ENCODE results near the gene C1orf21. TPM values are rescaled to one million over a fixed set of nuclear protein-coding genes. Genes with fewer than 3 reads are reported as not detected.

C1orf21 gene
- total RNA-seq, 2 experiments from 2014 or later, result 2.6 to 6.1 TPM

- DNase-seq (no peak), ATAC-seq (no peak)
- no peaks in the 10 kb centered on the region for H3K4me1 Mint-ChIP-seq
- no peak overlapping the region for H3K27ac Mint-ChIP-seq
- no peaks in the 10 kb centered on the region for H3K36me3 Mint-ChIP-seq (ENCODE audit: low read depth)
- ChIA-PET CTCF (no interaction called here), POLR2A (no interaction called here)
- H3K9me3 Mint-ChIP-seq (ENCODE audit: low read depth), result no peaks in the 10 kb centered on the region
- H3K27me3 Mint-ChIP-seq, result peaks cover 2% of the 10 kb centered on the region
- intact Hi-C loops (cut with DNase I, micrococcal nuclease), result no loop called here
- H3K4me3 Mint-ChIP-seq, result no peak overlapping the region
Observed at GRCh38 chr1:184417916-184418315, 31.1 kb downstream of the C1orf21 start.

DNA sequence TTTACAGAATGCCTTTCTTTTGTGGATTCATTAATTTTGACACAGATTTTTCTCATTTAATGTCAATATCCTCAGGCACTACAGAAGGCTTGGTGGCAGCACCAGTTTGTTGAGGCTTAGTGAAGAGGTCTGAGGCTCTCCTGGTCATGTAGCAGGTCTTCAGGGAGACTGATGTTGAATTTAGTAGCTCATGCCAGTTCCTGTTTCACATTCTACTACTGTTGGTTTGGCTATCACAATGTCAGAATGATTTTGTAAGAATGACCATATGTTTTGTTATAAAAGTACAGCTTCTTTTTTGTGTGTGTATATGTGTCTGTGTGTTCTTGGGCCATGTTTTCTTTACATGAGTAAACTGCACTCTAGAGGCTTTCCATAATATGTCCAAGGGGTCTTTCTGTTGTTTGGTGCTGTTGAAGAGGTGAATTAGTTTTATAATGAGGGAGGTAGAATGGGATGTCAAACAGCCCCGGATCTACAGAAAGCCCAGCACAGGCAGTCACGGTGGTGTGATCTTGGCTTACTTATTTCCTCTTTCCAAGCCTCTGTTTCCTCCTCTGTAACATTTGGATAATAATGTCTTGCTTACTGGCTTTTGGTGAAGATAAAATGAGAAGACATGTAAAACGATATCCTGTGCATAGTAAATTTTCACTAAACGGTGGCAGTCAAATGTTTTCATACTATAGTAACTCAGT lies 32.0 kb downstream of the C1orf21 start:
- ChIA-PET POLR2A (no interaction called here), CTCF (no interaction called here)
- peaks cover 2% of the 10 kb centered on the region for H3K27me3 Mint-ChIP-seq
- intact Hi-C loops (cut with DNase I, micrococcal nuclease), result no loop called here
- H3K36me3 Mint-ChIP-seq (ENCODE audit: low read depth), result no peaks in the 10 kb centered on the region
- no peak overlapping the region for H3K4me3 Mint-ChIP-seq
- ATAC-seq, result no peak
- H3K27ac Mint-ChIP-seq, result no peak overlapping the region
- H3K4me1 Mint-ChIP-seq, result no peaks in the 10 kb centered on the region
- no peaks in the 10 kb centered on the region for H3K9me3 Mint-ChIP-seq (ENCODE audit: low read depth)
- DNase-seq, result no peak

DNA sequence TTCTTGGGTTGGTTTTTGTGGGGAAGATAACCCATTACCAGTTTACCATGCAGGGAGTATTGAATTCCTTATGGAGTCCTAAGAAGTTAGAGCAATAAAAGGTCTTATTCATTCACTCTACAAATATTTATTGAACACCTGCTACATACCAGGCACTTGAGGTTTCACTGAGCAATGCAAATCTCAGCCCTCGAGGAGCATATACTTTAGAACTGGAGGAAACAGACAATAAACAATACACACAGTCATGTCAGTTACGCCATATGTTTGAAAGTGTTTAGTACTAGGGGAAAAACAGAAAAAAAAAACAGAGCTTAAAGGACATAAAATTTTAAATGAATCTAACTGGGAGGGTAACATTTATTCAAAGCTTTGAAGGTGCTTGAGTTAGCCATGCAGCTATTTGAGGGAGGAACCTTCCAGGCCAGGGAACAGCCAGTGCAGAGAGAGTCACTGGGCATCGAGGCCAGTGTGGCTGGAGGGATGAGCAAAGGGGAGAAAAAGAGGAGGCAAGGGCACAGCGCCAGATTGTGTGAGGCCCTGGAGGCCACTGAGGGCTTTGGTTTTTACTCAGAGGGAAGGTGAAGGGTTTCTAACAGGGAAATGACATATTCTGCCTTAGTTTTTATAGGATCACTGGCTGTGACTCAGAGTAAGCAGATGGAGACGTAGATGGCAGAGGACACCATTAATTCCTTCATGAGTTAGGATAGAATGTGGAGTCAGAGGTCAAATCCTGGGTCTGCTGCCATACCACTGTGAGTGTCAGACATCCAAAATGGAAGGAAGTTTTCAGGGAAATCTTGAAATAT lies 32.7 kb downstream of the C1orf21 start:
- DNase-seq (no peak), ATAC-seq (no peak)
- no peak overlapping the region for H3K4me3 Mint-ChIP-seq
- H3K36me3 Mint-ChIP-seq (ENCODE audit: low read depth), result no peaks in the 10 kb centered on the region
- POLR2A ChIA-PET, result no interaction called here
- intact Hi-C loops (cut with DNase I, micrococcal nuclease), result no loop called here
- no peak overlapping the region for H3K27ac Mint-ChIP-seq
- peaks cover 2% of the 10 kb centered on the region for H3K27me3 Mint-ChIP-seq
- H3K4me1 Mint-ChIP-seq, result no peaks in the 10 kb centered on the region
- CTCF ChIA-PET, result interaction anchor here (0.6 kb wide), 1 partner anchor 167 kb away, joined by 3 read pairs; no protein-coding TSS in a partner anchor
- H3K9me3 Mint-ChIP-seq (ENCODE audit: low read depth), result no peaks in the 10 kb centered on the region

- Mint-ChIP-seq H3K9me3 (ENCODE audit: low read depth) (no peaks in the 10 kb centered on the region), H3K27ac (no peak overlapping the region), H3K36me3 (ENCODE audit: low read depth) (no peaks in the 10 kb centered on the region), H3K27me3 (peaks cover 5% of the 10 kb centered on the region), H3K4me1 (no peaks in the 10 kb centered on the region), H3K4me3 (no peak overlapping the region)
- intact Hi-C loops (cut with DNase I, micrococcal nuclease), result no loop called here
- no peak for DNase-seq
- CTCF ChIA-PET, result no interaction called here
- POLR2A ChIA-PET, result no interaction called here
- no peak for ATAC-seq
Observed at GRCh38 chr1:184422490-184423233, 35.8 kb downstream of the C1orf21 start.

DNA sequence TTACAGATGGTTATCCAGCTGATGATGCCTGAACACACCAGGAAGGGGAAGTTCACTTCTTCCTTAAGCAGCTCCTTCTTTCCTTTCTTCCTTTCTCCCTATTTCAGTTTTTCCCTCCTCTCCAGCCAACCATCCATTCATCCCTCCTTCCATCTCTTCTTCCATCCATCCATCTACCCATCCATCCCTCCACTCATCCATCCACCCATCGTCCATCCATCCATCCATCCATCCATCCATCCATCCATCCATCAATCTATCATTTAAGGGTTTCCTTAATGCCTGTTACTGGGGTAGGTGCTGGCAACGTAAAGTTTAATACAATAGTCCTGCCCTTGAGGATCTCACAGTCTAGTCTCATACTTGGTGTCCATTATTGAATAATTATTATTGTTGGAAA lies 36.8 kb downstream of the C1orf21 start:
- H3K27me3 Mint-ChIP-seq, result peaks cover 6% of the 10 kb centered on the region
- intact Hi-C loops (cut with DNase I, micrococcal nuclease), result no loop called here
- ATAC-seq (no peak), DNase-seq (no peak)
- no peak overlapping the region for H3K4me3 Mint-ChIP-seq
- no peaks in the 10 kb centered on the region for H3K9me3 Mint-ChIP-seq (ENCODE audit: low read depth)
- POLR2A ChIA-PET, result no interaction called here
- H3K36me3 Mint-ChIP-seq (ENCODE audit: low read depth), result no peaks in the 10 kb centered on the region
- no peak overlapping the region for H3K27ac Mint-ChIP-seq
- no peaks in the 10 kb centered on the region for H3K4me1 Mint-ChIP-seq
- CTCF ChIA-PET, result no interaction called here

- CTCF ChIA-PET, result no interaction called here
- no peaks in the 10 kb centered on the region for H3K4me1 Mint-ChIP-seq
- no peak for ATAC-seq
- intact Hi-C loops (cut with DNase I, micrococcal nuclease), result no loop called here
- H3K27me3 Mint-ChIP-seq, result peaks cover 6% of the 10 kb centered on the region
- H3K27ac Mint-ChIP-seq, result no peak overlapping the region
- no peak for DNase-seq
- no peak overlapping the region for H3K4me3 Mint-ChIP-seq
- H3K9me3 Mint-ChIP-seq (ENCODE audit: low read depth), result no peaks in the 10 kb centered on the region
- POLR2A ChIA-PET, result no interaction called here
- no peaks in the 10 kb centered on the region for H3K36me3 Mint-ChIP-seq (ENCODE audit: low read depth)
Observed at GRCh38 chr1:184424157-184424556, 37.3 kb downstream of the C1orf21 start.

GRCh38 chr1:184424945-184425344 lies 38.1 kb downstream of the C1orf21 start:
- intact Hi-C loops (cut with DNase I, micrococcal nuclease), result no loop called here
- Mint-ChIP-seq H3K36me3 (ENCODE audit: low read depth) (no peaks in the 10 kb centered on the region), H3K4me3 (no peak overlapping the region), H3K27me3 (peaks cover 6% of the 10 kb centered on the region), H3K27ac (no peak overlapping the region), H3K4me1 (no peaks in the 10 kb centered on the region), H3K9me3 (ENCODE audit: low read depth) (no peaks in the 10 kb centered on the region)
- no peak for DNase-seq
- ChIA-PET CTCF (no interaction called here), POLR2A (no interaction called here)
- no peak for ATAC-seq

DNA sequence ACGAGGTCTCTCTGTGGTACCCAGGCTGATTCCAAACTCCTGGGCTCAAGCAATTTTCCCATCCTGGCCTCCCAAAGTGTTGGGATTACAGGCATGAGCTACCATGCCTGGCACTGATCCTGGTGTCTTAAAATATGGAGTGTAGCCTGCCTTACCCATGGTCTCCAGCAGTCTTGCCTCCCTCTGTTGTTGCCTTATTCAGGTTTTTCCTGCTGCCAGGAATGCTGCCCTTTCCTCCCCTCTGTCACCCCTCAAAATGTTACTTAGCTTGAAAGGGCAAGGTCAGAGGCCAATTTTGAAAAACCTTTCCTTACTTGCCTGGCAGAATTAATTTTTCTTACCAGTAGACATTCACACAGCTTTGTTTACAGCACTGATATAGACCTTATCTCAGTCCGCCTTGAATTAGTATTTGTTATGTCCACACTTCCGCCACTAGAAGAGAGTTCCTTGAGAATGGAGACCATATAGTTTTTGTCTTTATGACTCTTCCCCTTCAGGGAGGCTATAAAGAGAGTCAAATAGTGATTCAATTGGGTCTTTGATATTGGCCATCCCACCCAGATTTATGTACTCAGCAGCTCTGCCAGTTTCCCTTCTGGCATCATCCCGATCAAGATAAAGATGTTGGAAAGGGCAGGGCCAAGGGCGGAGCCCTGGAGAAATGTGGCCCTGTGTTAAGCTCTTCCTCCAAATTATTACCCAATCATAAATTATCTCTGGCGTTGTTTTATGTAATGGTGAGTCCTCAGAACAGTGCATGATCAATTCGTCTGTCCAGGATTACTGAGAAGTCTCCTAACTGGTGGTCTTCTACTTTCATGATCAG lies 38.8 kb downstream of the C1orf21 start:
- ChIA-PET CTCF (interaction anchor here (0.7 kb wide), 1 partner anchor 160 kb away, joined by 3 read pairs; no protein-coding TSS in a partner anchor), POLR2A (no interaction called here)
- ATAC-seq, result no peak
- Mint-ChIP-seq H3K27me3 (peaks cover 6% of the 10 kb centered on the region), H3K4me1 (no peaks in the 10 kb centered on the region), H3K9me3 (ENCODE audit: low read depth) (no peaks in the 10 kb centered on the region), H3K27ac (no peak overlapping the region), H3K4me3 (no peak overlapping the region), H3K36me3 (ENCODE audit: low read depth) (no peaks in the 10 kb centered on the region)
- DNase-seq, result no peak
- intact Hi-C loops (cut with DNase I, micrococcal nuclease), result no loop called here

DNA sequence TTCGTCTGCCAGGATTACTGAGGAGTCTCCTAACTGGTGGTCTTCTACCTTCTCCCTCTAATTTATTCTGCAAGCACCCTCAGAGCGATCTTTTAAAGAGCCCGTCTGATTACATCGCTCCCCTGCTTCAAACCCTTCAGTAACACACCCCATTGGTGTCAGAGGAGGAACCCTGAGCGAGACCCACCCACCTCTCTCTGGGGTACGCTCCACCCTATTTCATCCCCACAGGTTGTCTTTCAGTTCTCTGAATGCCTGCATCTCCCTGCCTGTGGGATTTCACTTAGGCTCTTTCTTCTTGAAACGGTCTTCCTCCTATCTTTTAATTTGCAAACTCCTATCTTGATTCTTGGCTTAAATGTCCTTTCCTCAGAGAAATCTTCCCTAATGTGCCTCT lies 39.4 kb downstream of the C1orf21 start:
- H3K27me3 Mint-ChIP-seq, result peaks cover 6% of the 10 kb centered on the region
- no peak for ATAC-seq
- H3K36me3 Mint-ChIP-seq (ENCODE audit: low read depth), result no peaks in the 10 kb centered on the region
- H3K27ac Mint-ChIP-seq, result no peak overlapping the region
- H3K4me1 Mint-ChIP-seq, result no peaks in the 10 kb centered on the region
- no peaks in the 10 kb centered on the region for H3K9me3 Mint-ChIP-seq (ENCODE audit: low read depth)
- ChIA-PET CTCF (interaction anchor here (0.7 kb wide), 1 partner anchor 159 kb away, joined by 3 read pairs; no protein-coding TSS in a partner anchor), POLR2A (no interaction called here)
- DNase-seq, result no peak
- H3K4me3 Mint-ChIP-seq, result no peak overlapping the region
- intact Hi-C loops (cut with DNase I, micrococcal nuclease), result no loop called here

DNA sequence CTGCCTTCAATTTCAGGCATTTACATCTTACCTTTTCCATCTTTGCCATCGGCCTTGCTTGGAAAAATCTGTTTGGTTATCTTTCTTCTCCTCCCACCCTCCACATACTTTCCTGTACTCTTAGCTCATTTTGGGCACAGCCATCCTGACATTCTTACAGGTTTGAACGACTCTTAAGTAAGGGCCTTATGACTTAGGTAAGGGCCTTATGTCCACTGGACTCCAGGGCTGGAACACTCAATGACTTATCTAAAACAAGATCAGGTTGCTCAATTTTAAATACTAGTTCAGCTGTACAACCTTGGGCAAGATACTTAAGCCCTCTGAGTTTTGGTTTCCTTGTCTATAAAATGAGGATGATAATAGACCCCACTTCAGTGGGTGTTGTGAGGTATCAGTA lies 40.9 kb downstream of the C1orf21 start:
- peaks cover 8% of the 10 kb centered on the region for H3K27me3 Mint-ChIP-seq
- H3K9me3 Mint-ChIP-seq (ENCODE audit: low read depth), result no peaks in the 10 kb centered on the region
- ATAC-seq (no peak), DNase-seq (no peak)
- H3K4me3 Mint-ChIP-seq, result no peak overlapping the region
- no peak overlapping the region for H3K27ac Mint-ChIP-seq
- intact Hi-C loops (cut with DNase I, micrococcal nuclease), result no loop called here
- ChIA-PET CTCF (no interaction called here), POLR2A (interaction anchor here (0.6 kb wide), 1 partner anchor 9 kb away, joined by 3 read pairs; no protein-coding TSS in a partner anchor)
- H3K4me1 Mint-ChIP-seq, result no peaks in the 10 kb centered on the region
- no peaks in the 10 kb centered on the region for H3K36me3 Mint-ChIP-seq (ENCODE audit: low read depth)

GRCh38 chr1:184428604-184429003 lies 41.8 kb downstream of the C1orf21 start:
- ATAC-seq (no peak), DNase-seq (no peak)
- no peaks in the 10 kb centered on the region for H3K36me3 Mint-ChIP-seq (ENCODE audit: low read depth)
- H3K27me3 Mint-ChIP-seq, result peaks cover 8% of the 10 kb centered on the region
- no peaks in the 10 kb centered on the region for H3K4me1 Mint-ChIP-seq
- POLR2A ChIA-PET, result no interaction called here
- no peak overlapping the region for H3K27ac Mint-ChIP-seq
- intact Hi-C loops (cut with DNase I, micrococcal nuclease), result no loop called here
- H3K4me3 Mint-ChIP-seq, result no peak overlapping the region
- no peaks in the 10 kb centered on the region for H3K9me3 Mint-ChIP-seq (ENCODE audit: low read depth)
- CTCF ChIA-PET, result no interaction called here

All from activated CD4-positive, alpha-beta T cell treated with anti-CD3 and anti-CD28 coated beads for 36 hours (primary cell).